Subcutaneous adipose tissue (tissue), 4 donors: ENCODE results near the gene STUM. TPM values are rescaled to one million over a fixed set of nuclear protein-coding genes. Genes with fewer than 3 reads are reported as not detected.

ENCODE experiments used
- total RNA-seq, 4 donors: library from RNA; depleted of rRNA; stranded (reverse); fragments of >200 nt; gene quantifications; one replicate each; pipeline ENCODE4 v1.1.0, GENCODE V29; 2016
- TF ChIP-seq, protein P1 (sequence below): fragments of 450-650 bp; IDR thresholded peaks from one replicate; pipeline ENCODE4 v1.5.1; 2016; ENCODE audit warnings: low read depth, mild to moderate bottlenecking, control low read depth, antibody characterized with exemption, moderate library complexity

STUM gene
- total RNA-seq, 4 donors from 2014 or later: 0.16 to 4.1 (median 1.4) TPM

DNA sequence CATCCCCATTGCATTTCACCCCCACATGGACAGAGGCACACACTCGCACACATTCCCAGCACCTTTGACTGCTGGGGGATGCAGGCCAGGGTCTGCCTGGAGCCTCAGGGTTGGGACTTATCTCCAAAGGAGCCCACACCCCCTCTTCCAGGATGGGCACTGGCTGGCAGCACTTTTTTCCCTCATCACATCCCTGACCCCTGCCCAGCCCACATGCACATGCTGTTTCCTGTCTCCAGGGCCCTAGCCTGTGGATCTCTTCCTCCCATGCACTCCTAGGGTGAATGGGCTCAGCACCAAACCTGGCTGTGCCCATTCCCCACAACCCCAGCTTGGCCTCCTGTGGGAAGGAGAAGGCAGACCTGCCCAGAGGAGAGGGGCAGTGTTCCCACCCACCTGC is 59.3 kb downstream of the STUM start:
- TF ChIP-seq, protein P1, sequence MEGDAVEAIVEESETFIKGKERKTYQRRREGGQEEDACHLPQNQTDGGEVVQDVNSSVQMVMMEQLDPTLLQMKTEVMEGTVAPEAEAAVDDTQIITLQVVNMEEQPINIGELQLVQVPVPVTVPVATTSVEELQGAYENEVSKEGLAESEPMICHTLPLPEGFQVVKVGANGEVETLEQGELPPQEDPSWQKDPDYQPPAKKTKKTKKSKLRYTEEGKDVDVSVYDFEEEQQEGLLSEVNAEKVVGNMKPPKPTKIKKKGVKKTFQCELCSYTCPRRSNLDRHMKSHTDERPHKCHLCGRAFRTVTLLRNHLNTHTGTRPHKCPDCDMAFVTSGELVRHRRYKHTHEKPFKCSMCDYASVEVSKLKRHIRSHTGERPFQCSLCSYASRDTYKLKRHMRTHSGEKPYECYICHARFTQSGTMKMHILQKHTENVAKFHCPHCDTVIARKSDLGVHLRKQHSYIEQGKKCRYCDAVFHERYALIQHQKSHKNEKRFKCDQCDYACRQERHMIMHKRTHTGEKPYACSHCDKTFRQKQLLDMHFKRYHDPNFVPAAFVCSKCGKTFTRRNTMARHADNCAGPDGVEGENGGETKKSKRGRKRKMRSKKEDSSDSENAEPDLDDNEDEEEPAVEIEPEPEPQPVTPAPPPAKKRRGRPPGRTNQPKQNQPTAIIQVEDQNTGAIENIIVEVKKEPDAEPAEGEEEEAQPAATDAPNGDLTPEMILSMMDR: no peak

DNA sequence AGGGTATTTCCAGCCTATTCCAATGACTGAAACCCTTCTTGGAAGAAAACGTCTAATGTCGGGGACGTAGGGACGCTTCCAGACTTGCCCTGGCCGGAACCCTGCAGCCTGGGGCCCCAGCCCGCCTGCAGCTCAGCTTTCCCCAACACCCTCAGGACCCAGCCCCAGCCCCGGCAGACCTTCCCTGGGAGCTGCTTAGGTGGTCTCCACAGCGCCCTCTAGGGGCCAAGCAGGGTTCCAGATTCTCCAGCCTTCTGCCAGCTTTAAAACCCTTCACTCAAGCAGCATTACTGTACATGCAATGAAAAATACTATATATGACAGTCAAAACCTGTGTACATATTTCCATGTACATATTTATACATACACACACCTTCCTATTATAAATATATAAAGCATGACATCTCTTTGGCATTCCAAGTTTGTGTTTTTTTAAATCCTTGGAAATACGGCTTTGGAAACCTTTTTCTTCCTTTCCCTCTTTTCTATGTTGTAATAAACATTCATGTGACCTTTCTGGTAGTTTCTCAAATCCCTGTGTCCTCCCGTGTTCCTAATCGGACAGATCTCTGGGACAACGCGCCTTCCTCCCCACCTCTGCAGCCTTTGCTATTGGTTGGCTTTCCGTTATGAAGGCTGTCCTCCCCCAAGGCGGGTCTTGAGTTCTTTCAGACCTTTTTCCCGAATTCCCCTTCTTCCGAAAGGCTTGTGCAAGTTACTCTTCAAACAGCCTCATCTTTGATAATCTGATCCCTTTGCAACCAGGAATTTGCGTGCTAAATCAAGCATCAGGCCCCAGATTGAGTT is 60.3 kb downstream of the STUM start:
- TF ChIP-seq, protein P1: no peak

DNA sequence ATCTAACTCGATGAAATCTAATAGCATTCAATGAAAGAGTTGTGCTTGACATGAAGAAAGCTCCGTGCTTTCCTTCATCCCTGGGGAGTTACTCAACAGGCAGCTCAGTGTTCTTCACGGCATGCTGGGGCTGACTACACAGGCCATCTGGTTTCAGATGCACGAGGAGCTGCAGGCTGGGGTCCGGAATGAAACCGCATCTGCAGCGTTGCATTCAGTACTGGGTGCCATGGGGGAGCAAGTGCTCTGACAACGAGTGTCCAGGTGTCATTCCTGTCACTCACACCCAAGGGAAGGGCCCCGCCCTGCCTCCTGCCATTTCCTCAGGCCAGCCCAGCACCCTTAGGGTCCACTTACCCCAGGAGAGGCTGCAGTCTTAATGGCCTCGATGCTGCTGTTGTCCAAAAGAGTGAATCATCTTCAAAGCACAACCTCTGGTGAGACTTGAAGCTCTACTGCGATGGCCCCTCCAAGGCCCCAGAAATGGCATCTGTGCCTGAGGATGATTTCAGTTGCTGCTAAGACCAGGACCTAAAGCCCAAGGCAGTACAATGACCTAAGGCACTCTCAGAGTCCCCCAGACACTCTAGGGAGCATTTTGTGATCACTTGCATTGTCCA is 61.4 kb downstream of the STUM start:
- TF ChIP-seq, protein P1: no peak

DNA sequence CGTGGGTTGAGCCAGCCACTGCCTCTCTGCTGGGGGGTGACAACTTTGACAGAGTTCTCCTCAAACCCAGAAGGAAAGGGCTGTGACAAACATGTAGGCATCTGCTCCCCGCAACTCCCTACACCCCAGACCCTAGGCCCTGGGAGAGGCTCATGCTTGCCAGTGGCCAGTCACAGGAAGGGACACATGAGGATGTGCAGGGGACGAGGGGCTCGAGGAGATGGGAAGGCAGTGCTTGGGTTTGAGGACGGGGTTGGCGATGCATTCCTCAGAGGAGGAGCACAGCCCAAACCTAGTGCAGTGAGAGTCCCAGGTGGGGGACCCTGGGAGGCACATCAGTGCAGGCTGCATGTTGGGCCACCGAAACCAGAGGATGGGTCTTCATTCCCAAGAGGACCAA is 62.1 kb downstream of the STUM start:
- TF ChIP-seq, protein P1: no peak

DNA sequence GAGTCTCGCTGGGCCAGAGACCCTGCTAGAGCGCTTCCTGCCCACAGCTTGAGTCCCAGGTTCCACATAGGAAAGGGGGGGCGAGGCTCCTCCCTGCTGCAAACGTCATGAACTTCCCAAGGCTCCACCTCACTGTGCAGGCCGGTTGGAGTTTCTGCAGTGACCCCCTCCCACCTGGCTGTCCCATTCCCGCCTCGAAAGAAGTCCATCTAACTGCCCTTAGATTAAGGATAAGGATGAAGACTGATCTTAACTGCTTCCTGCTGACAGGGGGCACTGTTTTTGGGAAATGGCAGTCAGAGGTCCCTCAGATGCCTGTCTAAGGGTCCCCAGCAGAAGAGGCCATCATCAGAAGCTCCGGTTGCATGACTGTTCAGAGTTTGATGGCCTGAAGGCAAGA is 62.7 kb downstream of the STUM start:
- TF ChIP-seq, protein P1: no peak

DNA sequence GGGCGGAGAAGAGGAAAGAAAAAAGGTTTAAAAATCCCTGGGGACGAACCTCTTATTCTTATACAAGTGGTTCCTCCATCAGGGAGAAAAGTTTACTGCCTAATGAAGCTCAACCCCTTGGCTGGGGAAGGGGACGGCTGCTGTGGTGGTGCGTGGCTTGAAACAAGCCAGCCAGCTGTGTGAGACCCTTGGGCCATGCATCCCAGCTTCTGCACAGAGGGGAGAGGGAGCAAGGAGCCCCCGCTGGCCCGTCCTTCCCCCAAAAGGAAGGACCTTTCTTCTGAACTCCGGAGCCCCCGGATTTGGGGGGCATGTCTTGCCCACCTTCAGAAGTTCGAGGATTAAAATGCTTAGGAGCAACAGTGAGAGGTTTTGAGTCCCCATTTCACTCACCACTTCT is 67.3 kb downstream of the STUM start:
- TF ChIP-seq, protein P1: no peak

DNA sequence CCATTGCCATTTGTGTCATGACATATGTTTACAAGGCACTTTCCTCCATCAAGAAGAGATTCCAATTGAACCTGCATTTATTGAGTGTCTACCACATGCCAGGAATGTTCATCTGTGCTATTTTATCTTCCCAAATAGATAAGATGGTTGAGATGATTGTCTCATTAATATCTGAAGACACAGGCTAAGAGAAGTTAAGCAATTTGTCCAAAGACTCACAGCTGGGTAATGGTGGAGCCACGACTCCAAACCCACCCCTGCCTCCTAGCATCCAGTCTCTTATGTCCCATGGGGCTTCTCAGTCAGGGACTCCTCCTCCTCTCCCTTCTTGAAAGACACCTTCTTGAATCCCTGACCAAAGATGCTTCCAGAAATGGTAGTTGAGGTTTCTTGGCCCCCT is 68.1 kb downstream of the STUM start:
- TF ChIP-seq, protein P1: no peak
